HG02678 (cell line): ENCODE measurements around the gene CALML5.

Experiments
- ATAC-seq: cut with Tn5 transposase; IDR thresholded peaks from one replicate; pipeline ENCODE4 v1.9.1; 2021; ENCODE audit warnings: mild to moderate bottlenecking, moderate library complexity; ENCODE audit not compliant: unreplicated experiment

The CALML5 gene

DNA sequence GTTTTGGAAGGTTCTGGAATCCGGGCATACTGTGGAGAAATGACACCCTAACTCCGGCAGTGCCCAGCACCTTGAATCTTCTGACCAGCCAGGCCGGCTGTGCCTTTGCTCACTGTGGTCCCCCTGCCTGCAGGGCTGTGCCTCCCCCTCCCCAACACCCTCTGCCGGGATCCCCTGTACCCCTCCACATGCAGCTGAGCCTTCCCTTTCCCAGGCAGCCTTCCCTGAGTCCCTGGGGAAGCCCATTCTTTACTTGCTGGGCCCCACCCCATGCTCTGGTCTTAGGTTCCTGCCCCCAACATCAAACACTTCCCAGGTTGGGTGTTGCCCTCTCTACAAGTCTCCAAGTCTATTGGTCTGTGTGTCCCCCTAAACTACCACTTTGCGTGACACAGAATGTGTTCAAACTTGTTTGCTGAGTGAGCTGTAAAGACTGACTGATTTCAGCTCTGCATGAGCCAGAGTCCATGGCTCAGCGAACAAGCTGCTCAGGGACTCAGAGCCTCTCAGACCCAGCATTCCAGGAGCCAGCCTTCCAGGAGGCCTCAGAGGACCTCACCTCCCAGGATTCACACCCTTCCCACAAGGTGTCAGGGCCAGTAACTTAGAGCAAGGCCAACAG lies 31.6 kb downstream of the CALML5 start:
- ATAC-seq = no peak

DNA sequence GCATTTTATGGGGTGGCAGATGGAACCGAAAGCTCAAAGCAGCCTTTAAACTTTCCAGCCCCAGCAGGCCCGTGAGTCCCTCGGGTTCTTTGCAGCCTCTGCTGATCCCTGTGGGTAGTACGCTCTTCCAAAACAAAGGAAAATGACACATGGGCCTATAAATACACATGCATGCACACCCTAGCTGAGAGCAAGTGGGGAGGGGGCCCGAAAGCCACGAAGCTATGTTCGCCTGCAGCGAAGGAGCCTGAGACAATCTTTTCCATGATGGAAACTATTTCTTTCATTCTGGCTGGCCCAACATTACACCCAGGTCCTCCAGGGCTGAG lies 32.2 kb downstream of the CALML5 start:
- no peak for ATAC-seq

DNA sequence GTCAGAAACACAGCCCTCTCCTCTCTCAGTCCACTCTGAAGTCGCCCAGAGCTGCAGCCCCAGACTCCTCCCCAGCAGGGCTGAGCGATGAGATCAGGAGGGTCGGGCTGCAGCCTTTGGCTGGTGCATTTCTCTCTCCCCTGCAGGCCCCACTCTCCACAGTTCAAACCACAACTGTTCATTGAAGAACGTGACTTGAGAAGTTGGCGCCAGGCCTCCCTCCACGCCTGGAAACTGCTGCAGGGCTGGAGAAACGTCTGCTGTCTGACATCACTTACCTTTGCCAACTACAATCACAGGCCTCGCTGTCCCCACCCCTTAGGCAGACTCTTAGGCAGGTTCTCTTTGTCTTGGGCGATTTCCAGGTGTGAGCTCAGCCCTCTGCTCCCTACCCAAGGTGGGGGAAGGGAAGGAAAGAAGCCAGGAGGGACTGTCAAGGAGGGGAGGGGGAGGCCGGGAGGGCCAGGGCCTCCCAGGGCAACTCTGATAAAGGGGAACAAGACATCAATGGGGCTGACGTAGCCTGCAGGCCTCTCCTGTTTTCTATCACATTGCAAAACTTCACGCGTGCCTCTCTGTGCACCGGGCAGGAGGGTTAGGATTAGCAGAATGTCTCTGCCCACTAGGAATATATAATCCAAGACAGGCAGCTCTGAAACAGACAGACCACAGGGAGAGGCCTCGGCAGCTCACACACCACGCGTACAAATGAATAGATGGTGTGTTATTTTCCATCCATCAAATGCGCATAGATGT lies 32.7 kb downstream of the CALML5 start:
- no peak for ATAC-seq

DNA sequence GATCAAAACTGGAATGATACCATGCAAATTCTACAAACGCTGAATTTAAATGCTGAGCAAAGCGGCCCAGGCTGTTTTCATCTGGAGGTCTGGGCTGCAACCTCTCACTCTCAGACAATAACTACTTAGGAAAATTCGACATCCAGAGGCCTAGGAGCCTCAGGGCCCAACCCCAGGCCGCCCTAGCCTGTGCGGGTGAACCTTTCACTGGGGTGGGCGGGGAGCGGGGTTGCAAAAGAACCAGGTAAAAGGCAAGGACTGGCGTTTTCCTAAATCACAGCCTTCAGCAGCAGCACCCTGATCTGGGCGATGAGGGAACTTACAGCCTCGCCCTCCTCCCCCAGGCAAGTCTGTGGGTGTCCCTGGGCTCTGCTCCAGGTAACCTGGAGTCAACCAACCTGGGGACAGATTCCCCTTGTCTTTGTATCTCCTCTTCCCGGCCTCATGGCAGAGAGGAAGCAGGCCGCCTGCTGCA lies 33.4 kb downstream of the CALML5 start:
- ATAC-seq = no peak

DNA sequence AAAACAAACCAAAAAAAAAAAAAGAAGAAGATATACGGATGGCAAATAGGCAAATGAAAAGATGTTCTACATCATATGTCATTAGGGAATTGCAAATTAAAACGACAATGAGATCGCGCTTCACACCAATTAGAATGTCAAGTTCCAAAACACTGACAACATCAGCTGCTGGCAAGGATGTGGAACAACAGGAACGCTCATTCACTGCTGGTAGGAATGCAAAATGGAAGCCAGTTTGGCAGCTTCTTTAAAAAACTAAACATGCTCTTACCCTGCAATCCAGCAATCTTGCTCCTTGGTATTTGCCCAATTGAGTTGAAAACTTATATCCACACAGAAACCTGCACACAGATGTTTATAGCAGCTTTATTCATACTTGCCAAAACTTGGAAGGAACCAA lies 34.8 kb downstream of the CALML5 start:
- ATAC-seq = no peak

DNA sequence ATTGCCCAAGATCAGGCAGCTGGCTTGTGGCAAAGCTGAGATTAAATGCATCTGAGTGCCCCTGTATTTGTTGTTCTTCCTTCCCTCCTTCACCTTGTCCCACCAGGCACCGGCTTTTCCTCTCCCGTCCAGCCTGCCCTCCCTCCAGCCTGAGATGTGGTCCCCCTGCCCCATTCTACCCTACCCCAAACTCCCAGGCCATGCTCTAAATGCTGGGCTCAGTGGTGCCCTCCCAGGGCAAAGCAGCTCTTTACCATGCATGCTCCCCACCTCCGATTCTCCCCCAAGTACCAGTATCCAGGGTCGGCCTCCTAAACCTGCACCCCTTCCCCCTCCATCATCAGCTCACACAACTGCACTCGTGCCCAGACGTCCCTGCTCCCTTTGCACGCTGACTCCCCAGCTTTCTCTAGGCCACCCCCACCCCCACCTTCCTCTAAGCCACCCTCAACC lies 36.5 kb downstream of the CALML5 start:
- ATAC-seq = no peak

DNA sequence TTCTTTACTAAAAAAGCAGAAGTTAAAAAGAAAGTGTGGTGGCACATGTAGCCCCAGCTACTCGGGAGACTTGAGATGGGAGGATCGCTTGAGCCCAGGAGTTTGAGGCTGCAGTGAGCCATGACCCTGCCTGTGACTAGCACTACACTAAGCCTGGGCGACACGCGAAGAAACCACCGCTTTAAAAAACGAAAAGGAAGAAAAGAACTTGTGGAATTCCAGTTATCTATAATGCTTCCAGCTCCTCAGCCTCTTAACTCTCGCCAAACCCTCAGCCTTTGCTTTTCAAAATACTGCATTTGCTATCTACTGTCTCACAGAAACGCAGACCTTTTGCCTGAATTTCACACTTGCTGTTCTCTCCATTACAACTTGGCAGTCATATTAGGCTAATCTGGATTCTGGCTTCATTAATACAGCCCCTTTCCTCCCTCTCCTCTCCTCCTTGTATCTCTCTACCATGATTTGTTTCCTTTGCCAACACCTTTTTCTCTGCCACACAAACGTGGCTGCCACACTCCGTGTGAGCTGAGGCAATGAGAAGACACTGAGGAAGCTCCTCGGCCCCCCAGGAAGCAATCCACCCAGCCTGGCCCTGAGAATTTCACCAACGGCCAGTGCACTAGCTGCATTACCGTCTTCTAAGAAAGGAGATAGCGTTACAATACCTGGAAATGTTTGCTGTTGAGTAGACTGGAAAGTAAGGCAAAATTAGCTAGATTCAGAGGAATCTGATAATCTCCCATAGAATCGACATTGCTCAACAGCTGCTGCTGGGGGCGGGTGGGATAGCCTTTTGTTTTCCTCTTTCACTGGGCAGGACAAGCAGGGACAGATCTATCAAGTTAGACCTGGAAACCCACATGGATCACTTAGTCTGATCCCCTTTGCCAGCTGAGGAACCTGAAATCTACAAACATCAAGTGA lies 37.2 kb downstream of the CALML5 start:
- ATAC-seq = no peak

DNA sequence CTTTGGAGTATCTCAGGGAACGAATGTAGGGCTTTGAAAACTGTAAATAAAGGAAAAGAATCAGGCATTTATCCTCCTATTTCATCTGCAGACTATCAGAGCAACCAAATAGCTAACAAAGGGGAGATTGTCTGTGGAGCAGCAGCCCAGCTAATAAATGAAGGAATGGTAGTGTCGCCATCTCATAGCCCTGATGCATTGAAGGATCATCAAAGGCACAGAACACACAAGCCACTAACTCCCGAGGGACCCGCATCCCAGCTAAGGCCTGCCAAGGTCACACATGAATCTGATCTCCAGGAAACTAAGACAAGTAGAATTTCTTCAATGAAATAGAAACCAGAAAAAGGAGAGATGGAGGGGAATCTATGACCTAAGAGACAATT lies 38.2 kb downstream of the CALML5 start:
- ATAC-seq = no peak

DNA sequence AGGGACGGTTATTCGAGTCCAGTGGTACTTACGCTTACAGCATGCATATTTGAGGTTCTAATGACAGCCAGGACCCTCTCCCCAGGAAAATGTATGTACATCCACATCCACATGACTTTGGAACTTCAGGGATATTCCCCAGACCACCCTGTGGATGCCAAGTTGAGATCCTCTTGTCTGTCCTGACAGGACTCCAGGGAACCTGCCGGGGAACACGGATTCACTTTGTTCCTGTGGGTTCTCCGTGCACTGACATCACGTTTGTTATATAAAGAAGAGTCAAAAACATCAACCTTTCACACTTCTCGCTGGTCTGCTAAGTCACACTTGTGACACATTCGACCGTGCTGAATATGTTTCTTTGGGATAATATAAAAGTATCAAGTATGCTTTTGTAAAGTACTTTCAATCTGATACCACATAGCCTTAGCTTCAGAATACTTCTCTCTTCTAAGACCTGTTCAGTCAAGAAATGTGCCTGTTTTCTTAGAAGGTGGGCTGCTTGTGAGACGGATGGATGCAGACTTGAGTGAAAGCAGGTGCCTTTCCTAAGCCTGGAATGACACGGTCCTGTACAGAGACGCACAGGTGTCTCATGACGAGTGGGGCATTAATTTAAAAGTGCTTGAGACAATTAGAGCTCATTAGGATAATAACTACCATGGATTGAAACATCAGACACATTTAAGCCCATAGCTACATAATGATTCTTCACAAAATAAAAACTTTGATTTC lies 38.7 kb downstream of the CALML5 start:
- no peak for ATAC-seq

DNA sequence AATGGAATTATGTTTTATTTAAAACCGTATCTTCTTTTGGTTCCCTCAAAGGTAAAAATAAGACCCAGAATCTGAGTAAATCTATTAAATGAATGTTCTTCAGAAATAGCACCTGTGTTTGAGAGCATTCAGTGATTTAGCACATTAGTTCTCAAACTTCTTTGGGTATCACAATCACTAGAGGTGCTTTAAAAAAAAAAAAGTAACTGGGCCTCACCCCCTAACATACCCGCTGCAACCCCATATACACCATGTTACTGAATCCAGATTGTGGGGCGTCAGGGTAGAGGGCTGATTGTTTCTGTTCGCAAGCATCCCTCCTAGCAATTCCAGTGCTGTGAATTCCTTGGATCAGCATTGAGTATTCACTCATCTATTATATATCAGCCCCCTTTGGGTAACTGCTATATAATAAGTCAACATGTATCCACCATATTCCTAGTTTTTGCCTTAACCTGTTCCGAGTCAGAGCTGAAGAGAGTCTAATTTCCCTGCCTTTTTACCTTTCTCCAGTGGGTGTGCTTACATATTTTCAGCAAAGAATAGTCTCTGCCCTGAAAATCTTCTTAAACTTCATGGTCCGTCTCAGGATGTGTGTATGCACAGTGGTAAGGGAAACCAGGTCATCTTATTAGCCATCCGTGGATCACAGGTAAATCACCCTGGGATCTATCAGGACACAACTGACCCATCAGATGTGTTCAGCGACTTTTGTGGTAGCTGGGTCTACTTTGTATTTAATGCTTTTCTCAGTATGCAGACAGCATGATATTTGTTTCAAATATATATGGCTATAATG lies 40.2 kb downstream of the CALML5 start:
- ATAC-seq = no peak

DNA sequence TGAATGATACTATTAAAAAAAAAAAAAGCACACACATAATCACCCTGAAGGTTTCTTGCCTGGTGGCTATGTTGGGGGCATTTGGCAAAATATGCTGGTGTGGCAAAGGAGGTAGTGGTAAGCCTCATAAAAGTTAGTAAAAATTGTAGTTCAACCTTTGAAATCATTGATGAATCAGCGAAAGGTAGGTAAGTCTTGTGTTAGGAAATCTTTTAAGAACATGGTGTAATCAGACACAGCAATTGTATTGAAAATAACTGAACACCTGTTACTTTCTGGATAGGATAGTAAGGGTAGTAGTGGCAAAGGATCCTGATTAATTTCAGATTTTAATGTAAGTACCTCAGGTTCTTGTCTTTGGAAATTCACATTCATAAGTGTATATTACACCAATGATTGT lies 40.9 kb downstream of the CALML5 start:
- no peak for ATAC-seq

DNA sequence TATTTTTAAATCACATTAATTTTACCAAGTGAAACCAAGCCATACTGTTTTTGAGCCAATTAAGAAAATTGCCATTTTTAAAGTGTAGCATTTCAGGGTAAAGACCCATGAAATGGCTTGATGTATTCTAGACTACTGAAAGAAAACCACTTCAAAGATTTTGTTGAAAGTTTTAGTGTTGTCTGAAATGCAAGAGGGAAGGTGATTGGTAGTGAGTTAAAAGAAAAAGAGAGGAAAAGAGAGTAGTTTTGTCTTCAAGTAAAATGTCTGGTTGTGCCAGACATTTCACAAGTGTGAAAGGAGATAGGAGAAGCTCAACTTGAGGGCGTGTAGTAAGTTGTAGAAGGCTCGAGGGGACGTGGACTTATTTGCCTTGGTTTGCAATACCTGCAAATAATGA lies 41.6 kb downstream of the CALML5 start:
- no peak for ATAC-seq

DNA sequence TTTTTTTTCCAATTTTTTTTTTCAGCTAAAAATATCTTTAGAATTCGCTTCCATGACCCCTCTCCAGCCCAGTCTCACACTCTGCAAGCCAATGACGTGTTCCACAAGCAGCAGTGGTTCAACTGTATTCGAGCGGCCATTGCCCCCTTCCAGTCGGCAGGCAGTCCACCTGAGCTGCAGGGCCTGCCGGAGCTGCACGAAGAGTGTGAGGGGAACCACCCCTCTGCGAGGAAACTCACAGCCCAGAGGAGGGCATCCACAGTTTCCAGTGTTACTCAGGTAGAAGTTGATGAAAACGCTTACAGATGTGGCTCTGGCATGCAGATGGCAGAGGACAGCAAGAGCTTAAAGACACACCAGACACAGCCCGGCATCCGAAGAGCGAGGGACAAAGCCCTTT lies 42.8 kb downstream of the CALML5 start:
- no peak for ATAC-seq

DNA sequence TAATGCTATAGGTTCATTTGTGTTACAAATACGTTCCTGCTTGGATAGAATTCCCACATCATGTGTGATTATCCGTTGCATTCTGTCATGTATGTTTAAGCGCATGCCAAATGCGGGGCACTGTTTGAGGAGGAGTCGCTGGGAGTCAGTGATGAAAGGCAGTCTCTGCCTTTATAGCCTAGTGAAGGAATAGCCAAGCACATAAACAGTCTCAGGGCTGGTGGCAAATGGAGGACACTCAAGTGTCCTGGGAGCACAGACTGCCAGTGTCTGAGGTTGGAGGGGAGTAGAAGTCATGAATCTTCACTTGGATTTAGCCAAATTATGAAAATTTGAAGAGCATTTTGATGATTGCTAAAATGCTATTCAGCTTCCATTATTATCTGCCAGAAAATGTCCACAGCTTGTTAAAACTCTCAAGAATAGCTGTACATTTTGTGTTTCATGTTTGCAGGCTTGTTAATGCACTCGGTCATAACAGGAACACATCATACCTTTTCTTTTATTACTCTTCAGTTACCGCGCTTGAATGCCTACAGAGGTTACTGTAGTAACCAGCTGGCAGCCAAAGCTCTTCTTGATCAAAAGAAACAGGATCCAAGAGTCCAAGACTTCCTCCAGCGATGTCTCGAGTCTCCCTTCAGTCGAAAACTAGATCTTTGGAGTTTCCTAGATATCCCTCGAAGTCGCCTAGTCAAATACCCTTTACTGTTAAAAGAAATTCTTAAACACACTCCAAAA lies 45.5 kb downstream of the CALML5 start:
- ATAC-seq = no peak

DNA sequence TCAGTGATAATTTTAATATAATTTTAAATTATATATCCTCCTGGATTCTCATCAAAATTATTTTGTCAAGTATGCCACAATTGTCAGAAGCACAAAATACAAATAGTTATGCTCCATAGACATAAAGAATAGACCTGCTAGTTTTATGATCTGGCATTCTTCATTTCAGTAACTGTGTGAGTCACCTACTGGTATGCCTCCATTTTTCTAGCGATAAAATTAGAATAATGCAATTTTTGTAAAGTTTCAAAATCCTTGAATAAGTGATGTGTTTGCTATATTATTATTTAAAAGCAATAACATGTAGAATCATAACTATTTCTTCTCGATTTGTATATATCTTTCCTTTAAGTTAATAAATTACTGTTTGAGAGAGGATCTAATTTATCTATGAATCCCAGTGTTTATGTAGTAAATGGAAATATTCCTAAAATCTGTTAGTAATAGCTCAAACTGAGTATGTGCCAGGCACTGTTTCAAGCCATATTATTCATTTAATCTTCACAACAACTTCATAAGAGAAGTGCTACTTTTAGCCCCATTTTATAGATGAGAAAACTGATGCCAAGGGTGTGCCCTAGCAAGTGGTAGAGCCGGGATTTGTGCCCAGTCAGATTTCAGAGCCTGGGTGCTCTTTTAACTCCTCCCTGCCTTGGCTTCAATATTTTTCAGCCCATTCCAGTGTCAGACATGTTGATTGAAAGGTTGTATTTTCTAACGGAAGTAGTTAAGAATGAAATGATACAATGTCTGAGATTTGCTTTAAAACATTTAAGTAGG lies 48.6 kb downstream of the CALML5 start:
- no peak for ATAC-seq

DNA sequence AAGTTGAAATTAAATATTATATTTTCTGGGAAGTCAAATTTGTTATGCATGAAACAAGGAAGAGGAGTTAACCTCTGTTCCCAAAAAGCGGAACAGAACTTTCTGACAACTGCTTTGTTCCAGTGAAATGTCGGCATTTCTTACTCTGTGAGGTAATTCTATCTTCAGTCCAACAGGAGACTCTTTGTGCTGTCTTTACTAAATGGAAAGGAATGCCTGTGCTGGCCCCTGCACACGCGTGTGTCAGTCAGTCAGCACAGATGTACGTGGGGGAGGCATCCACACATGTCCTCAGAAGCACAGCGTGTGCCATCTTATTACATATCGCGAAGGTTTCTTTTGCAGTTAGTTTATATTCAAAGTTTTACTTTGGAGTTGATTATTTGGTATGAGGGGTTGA lies 49.5 kb downstream of the CALML5 start:
- no peak for ATAC-seq

DNA sequence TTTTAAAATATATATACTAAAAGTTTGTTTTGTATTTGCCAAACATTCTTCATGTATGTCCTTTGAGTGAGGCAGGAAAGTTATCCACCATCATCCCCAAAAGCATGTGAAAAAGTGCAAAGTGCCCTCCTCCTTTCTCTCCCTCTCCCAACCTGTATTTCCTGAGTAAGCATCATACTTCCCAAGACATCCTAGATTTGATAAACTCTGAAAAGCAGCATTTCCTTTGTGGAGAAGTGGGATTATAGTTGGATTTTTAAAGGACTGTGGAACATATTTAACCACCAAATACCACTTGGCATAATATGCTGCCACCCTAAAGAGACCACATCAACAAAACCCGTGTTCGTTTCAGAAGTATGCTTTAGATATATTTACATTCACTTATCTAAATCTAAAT lies 50.1 kb downstream of the CALML5 start:
- no peak for ATAC-seq
